GM10248 (cell line): ENCODE data around the gene CSGALNACT2.

ENCODE experiments used
- CTCF ChIA-PET: fragments of 300-600 bp; sonication (Branson Sonifier 250); formaldehyde crosslinking; extraction: SDS; loops from one replicate; lab custom pipeline; 2021; ENCODE audit warnings: antibody characterized with exemption; lab: Yijun Ruan, JAX
- POLR2A ChIA-PET: fragments of 350-650 bp; sonication (Branson Sonifier 250); formaldehyde crosslinking; extraction: SDS; loops from one replicate; lab custom pipeline; 2020; ENCODE audit warnings: antibody characterized with exemption; lab: Yijun Ruan, JAX
- DNase-seq: peaks from one replicate; pipeline ENCODE4 v3.0.0; 2012; ENCODE audit errors: extremely low spot score
- TF ChIP-seq, protein P1 (sequence below): IDR thresholded peaks from 2 replicates; pipeline ENCODE4 v1.5.1; 2012; ENCODE audit warnings: mild to moderate bottlenecking, low read depth; ENCODE audit errors: extremely low read depth, missing control alignments, control extremely low read depth

CSGALNACT2 gene

DNA sequence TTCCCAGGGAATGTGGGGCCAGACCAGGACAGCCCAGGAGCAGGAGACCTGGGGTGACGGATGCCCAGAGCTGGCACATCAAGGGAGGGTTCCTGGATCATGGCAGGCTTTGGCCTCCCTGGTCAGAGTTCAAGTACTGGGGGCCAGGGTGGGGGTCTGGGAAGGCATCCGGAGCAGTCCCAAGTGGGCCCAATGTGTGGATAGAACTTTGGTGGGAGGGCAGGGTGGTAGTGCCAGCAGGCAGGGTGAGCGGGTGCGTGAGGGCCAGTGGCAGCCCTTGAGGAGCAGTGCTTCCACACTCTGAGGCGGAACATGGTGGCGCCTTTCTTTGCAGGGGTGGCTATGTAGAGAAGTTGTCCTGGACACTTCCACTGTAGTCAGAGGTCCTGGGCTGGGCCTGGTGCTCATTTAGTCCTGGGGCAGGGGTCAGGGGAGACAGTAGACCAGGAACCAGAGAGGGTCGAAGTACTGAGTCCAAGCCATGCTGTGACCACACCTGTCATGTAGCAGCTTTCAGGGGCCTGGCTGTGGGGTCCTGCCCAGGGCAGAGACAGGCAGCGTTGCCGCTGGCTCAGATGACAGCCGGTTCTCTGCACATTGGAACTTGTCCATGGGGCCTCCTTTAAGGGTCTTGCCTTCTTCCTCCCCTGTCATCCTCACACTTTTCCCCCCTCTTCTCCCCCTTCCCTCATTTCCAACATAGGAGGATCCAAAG is 22.2 kb upstream of the CSGALNACT2 start:
- TF ChIP-seq, protein P1, sequence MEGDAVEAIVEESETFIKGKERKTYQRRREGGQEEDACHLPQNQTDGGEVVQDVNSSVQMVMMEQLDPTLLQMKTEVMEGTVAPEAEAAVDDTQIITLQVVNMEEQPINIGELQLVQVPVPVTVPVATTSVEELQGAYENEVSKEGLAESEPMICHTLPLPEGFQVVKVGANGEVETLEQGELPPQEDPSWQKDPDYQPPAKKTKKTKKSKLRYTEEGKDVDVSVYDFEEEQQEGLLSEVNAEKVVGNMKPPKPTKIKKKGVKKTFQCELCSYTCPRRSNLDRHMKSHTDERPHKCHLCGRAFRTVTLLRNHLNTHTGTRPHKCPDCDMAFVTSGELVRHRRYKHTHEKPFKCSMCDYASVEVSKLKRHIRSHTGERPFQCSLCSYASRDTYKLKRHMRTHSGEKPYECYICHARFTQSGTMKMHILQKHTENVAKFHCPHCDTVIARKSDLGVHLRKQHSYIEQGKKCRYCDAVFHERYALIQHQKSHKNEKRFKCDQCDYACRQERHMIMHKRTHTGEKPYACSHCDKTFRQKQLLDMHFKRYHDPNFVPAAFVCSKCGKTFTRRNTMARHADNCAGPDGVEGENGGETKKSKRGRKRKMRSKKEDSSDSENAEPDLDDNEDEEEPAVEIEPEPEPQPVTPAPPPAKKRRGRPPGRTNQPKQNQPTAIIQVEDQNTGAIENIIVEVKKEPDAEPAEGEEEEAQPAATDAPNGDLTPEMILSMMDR, result no peak
- POLR2A ChIA-PET, result no interaction called here
- no peak for DNase-seq
- CTCF ChIA-PET, result no interaction called here

DNA sequence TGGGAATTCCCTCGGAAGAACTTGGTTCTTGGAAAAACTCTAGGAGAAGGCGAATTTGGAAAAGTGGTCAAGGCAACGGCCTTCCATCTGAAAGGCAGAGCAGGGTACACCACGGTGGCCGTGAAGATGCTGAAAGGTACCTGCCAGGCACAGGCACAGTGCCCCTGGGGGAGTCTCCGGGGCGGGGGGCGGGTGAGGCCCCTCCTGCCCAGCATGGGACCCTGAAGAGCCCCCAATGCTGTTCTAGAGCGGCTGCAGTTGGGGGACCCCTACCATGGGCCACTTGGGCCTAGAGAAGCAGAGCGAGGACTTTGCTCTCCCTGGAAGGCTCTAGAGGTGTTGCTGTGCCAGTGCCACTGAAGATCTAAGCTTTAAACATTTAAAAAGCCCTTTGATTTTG is 21.6 kb upstream of the CSGALNACT2 start:
- TF ChIP-seq, protein P1, result no peak
- ChIA-PET CTCF (no interaction called here), POLR2A (no interaction called here)
- DNase-seq, result no peak

DNA sequence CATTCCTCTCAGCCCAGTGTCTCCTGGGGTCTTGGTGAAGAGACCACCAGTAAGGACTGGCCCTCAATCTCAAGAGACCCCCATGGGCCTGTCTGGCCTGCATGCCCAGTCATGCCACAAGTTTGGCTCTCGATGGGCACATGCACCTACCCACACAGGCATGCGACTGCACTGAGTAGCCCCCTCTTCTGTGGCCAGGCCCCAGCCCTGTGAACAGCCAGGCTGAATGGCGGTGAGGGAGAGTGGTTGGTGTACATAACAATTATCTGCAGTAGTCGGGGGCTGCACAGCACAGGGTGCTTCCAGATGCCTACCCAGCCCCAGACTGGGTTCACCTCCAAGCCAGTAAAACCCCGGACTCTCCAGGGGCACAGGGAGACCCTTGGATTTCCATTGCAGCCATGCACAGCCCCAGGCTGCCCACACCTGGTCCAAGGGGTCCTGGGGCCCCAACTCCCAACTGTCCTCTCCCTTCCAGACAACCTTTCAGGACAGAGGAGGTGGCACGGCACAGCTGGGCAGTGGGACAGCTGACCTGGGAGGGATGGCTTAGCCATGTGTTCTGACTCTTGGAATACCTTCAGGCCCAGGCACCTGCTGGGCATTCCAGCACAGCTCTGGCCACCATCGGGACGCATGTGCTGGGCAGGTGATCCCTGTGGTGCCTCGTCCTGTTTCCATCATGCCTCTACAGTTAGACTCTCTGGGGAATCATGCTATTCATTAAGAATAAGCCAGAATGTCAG is 21.0 kb upstream of the CSGALNACT2 start:
- DNase-seq, result no peak
- TF ChIP-seq, protein P1, result no peak
- ChIA-PET CTCF (no interaction called here), POLR2A (no interaction called here)

DNA sequence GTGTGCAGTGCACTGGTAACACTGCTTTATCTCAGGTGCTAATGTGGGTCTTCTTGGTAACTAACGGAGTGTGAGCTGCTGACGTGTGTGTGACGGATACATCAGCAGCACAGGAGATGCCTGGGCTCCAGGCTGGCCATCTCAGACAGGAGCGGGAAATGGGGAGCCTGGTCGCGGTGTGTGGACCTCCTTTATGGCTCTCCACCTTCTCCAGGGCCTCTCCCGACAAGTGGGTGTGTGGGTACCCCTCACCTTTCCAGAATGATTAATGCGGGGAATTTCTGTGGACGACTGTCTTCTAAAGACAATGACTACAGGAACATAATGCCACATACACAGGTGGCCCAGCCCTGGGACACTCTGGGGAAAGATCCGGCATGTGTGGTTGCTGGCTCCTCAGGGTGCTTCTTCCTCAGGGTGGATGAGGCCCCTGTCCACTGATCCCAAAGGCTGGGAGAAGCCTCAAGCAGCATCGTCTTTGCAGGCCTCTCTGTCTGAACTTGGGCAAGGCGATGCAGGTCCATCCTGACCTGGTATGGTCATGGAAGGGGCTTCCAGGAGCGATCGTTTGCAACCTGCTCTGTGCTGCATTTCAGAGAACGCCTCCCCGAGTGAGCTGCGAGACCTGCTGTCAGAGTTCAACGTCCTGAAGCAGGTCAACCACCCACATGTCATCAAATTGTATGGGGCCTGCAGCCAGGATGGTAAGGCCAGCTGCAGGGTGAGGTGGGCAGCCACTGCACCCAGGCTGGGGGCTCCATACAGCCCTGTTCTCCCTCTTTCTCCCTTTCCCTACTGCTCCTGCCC is 20.3 kb upstream of the CSGALNACT2 start:
- TF ChIP-seq, protein P1, result no peak
- ChIA-PET POLR2A (no interaction called here), CTCF (no interaction called here)
- no peak for DNase-seq

DNA sequence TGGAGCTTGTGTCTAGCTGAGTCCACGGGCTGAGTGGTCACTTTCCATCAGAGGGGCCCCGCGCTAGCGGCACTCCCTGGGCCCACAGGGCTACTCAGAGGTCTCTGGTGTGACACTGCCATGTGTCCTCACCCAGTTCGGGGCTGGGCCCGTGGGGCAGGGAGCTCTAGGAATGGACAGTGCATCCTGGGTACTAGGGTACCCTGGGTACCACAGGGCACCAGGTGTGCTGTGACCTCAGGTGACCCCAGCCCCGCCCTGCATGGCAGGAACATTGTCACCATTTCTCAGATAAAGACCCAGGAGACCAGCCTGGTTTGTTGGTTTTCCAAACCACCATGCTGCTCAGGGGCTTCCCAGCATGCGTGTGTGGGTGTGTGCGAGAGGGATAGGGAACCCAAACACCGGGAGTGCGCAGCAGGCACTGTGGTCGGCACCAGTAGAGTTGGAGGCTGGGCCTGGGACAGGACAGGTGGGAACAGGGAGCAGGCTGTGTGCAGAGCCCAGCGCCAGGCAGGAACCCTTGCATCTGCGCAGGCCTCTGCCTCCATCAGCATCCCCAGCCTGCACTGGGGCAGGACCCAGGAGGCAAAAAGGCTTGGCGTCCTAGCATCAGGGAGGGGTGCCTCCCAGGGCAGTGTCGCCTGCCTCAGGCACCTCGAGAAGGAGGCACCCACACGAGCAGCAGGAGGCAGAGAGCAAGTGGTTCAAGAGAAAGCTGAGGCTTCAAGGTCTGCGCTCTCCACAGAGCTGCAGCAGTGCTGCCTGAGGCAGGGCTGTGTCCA is 19.4 kb upstream of the CSGALNACT2 start:
- ChIA-PET CTCF (no interaction called here), POLR2A (no interaction called here)
- no peak for DNase-seq
- TF ChIP-seq, protein P1, result no peak
